AG04449 (cell line): ENCODE data around the gene CCDC110.
"Not testable (repeated sequence)": the region's sequence is repeated elsewhere in the genome, so short reads cannot be mapped to it uniquely, and the experiment has no call there.

Source experiments
- CTCF ChIA-PET: fragments of 350-600 bp; formaldehyde crosslinking; extraction: SDS; loops from one replicate; lab custom pipeline; 2021; ENCODE audit warnings: antibody characterized with exemption; lab: Yijun Ruan, JAX
- POLR2A ChIA-PET: fragments of 400-600, 350-600 bp; formaldehyde crosslinking; extraction: SDS; loops from one replicate; lab custom pipeline; 2020; ENCODE audit warnings: antibody characterized with exemption, inconsistent platforms; lab: Yijun Ruan, JAX
- DNase-seq: peaks from one replicate; pipeline ENCODE4 v3.0.0-alpha.2; 2010; ENCODE audit warnings: low read depth, low spot score
- H3K4me3 ChIP-seq: 2 replicates; pipeline ENCODE4 v1.5.1; 2011; ENCODE audit warnings: low read depth, mild to moderate bottlenecking, control low read depth, low read length
- CTCF ChIP-seq: IDR thresholded peaks from one replicate; pipeline ENCODE4 v1.5.1; 2011; ENCODE audit warnings: mild to moderate bottlenecking, moderate library complexity, low read length, control low read depth, inconsistent platforms; ENCODE audit not compliant: insufficient read depth; ENCODE audit errors: missing control alignments

CCDC110 gene

GRCh38 chr4:185514182-185514697 is 42.7 kb upstream of the CCDC110 start:
- no peak for TF ChIP-seq CTCF
- ChIA-PET POLR2A (no interaction called here), CTCF (interaction anchor here (0.8 kb wide), 1 partner anchor 42 kb away, joined by 3 read pairs; the partner anchor contains the start of gene CCDC110)
- no peak overlapping the region for H3K4me3 ChIP-seq
- DNase-seq, result no peak

- no peak overlapping the region for H3K4me3 ChIP-seq
- DNase-seq, result no peak
- CTCF ChIA-PET, result interaction anchor here (0.8 to 2.4 kb wide), 3 partner anchors 8 to 84 kb away, joined by 3 to 11 read pairs (median 4); partner anchors contain the start of gene CCDC110
- POLR2A ChIA-PET, result no interaction called here
- no peak for TF ChIP-seq CTCF
Measured at GRCh38 chr4:185513489-185514181, 42.1 kb upstream of the CCDC110 start.

GRCh38 chr4:185512516-185512915 is 41.0 kb upstream of the CCDC110 start:
- ChIA-PET POLR2A (no interaction called here), CTCF (interaction anchor here (1.2 to 2.4 kb wide), 3 partner anchors 9 to 85 kb away, joined by 3 to 11 read pairs (median 4); partner anchors contain the start of gene CCDC110)
- no peak for TF ChIP-seq CTCF
- DNase-seq, result peak; percentile 9
- H3K4me3 ChIP-seq, result no peak overlapping the region

- H3K4me3 ChIP-seq, DNase-seq, POLR2A ChIA-PET: not testable (repeated sequence)
- CTCF ChIA-PET, result interaction anchor here (1.0 kb wide), 1 partner anchor 39 kb away, joined by 4 read pairs; the partner anchor contains the start of gene CCDC110
Measured at GRCh38 chr4:185511243-185511642, 39.7 kb upstream of the CCDC110 start.

DNA sequence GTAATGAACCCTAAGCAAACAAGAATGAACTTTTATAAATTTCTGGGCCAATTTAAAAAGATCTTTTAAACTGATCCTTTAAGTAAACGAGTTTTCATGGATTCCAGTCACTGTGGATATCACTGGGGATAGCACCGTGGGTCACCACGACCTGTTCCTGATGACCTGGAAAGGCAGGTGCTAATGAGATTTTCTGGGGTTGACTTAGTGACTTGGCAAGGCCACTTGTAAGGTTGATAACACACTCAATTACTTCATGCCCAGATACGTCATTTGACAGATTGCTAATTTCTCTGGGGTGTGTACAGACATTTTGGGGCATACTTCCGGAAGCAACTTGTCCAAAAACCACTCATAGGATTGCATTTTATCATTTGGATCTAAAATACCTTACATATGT is 39.3 kb upstream of the CCDC110 start:
- POLR2A ChIA-PET, result no interaction called here
- TF ChIP-seq CTCF, result no peak
- CTCF ChIA-PET, result interaction anchor here (1.0 kb wide), 1 partner anchor 39 kb away, joined by 4 read pairs; the partner anchor contains the start of gene CCDC110

DNA sequence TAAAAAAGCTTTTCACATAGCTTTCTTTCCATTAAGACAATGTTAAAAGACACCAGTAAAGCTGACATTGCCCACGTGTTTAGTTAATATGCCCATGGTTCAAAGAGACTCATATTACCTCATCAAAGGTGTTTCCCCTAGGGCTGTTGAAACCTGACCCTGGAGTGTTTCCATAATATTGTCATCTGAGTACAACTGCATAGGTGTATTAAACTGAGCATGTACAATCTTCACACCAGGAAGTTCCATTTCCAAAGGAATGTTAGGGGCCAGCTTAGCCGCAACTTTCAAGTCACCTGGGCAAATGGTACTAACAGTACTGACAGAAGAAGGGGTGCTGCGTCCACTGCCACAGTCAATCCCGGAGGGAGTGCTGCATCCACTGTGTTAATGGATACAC is 36.6 kb upstream of the CCDC110 start:
- DNase-seq, result no peak
- ChIA-PET POLR2A (no interaction called here), CTCF (interaction anchor here (1.0 to 1.5 kb wide), 2 partner anchors 11 to 41 kb away, joined by 3 read pairs; no protein-coding TSS in a partner anchor)
- no peak overlapping the region for H3K4me3 ChIP-seq
- TF ChIP-seq CTCF, result no peak

More for the DNA sequence above, 39.3 kb upstream of the CCDC110 start:
- H3K4me3 ChIP-seq, result no peak overlapping the region
- DNase-seq, result no peak

DNA sequence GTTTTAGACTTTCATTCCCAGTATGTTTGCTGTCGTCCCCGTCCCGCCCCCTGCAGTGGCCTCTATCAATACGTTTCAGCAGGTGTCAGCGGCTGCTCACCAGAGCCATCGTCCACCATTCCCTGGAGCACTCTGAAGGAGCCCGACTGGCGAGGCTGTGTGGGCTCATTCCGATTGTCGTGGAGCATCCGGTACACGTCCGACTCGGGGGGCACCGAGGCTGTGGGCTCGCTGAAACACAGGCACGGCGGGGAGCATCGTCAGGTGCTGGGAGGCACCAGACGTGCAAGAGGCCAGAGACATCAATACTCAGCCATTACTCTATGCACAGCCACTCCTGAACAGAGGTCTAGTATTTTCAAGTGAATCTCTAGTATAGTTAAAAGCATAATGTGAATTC is 34.9 kb upstream of the CCDC110 start:
- CTCF ChIA-PET, result no interaction called here

More for the DNA sequence above, 34.9 kb upstream of the CCDC110 start:
- no peak overlapping the region for H3K4me3 ChIP-seq
- no peak for DNase-seq
- POLR2A ChIA-PET, result no interaction called here
- TF ChIP-seq CTCF, result no peak
